HG02588 (cell line): ENCODE measurements around the gene SNRPF.

Experiments used
- ATAC-seq: cut with Tn5 transposase; IDR thresholded peaks from one replicate; pipeline ENCODE4 v1.9.1; 2021; ENCODE audit warnings: mild to moderate bottlenecking, moderate library complexity; ENCODE audit not compliant: unreplicated experiment

The SNRPF gene

GRCh38 chr12:95859344-95859816 is 628 bp downstream of the SNRPF start:
- ATAC-seq: peak; percentile 2

GRCh38 chr12:95859947-95860850 is 1.4 kb downstream of the SNRPF start:
- ATAC-seq: no peak

GRCh38 chr12:95862038-95862437 is 3.3 kb downstream of the SNRPF start:
- no peak for ATAC-seq

GRCh38 chr12:95863337-95863736 is 4.6 kb downstream of the SNRPF start:
- no peak for ATAC-seq

GRCh38 chr12:95870897-95871296 is 12.1 kb downstream of the SNRPF start:
- ATAC-seq: no peak

- ATAC-seq: no peak
Observed at GRCh38 chr12:95874452-95874851, 15.7 kb downstream of the SNRPF start.

- no peak for ATAC-seq
Observed at GRCh38 chr12:95877622-95878021, 18.9 kb downstream of the SNRPF start.

- ATAC-seq: no peak
Observed at GRCh38 chr12:95880895-95881294, 22.1 kb downstream of the SNRPF start.

GRCh38 chr12:95881331-95881955 is 22.7 kb downstream of the SNRPF start:
- no peak for ATAC-seq

GRCh38 chr12:95882080-95882479 is 23.3 kb downstream of the SNRPF start:
- no peak for ATAC-seq

- ATAC-seq: no peak
Observed at GRCh38 chr12:95882873-95883272, 24.1 kb downstream of the SNRPF start.

GRCh38 chr12:95884998-95885397 is 26.2 kb downstream of the SNRPF start:
- ATAC-seq: no peak

- ATAC-seq: no peak
Observed at GRCh38 chr12:95887311-95887710, 28.6 kb downstream of the SNRPF start.

- ATAC-seq: no peak
Observed at GRCh38 chr12:95890958-95891357, 32.2 kb downstream of the SNRPF start.

- ATAC-seq: no peak
Observed at GRCh38 chr12:95896846-95897245, 38.1 kb downstream of the SNRPF start.

- no peak for ATAC-seq
Observed at GRCh38 chr12:95898081-95898480, 39.3 kb downstream of the SNRPF start.

GRCh38 chr12:95908573-95908972 is 49.8 kb downstream of the SNRPF start:
- no peak for ATAC-seq

- no peak for ATAC-seq
Observed at GRCh38 chr12:95909871-95910270, 51.1 kb downstream of the SNRPF start.
